Nephron progenitor cell (in vitro differentiated cells): Measurements from ENCODE around the gene EFNA4.

ENCODE experiments used
- DNase-seq: peaks from one replicate; pipeline ENCODE4 v3.0.0; 2021
- H3K27ac Mint-ChIP-seq: 2 replicates; pipeline ENCODE4 v1.8.0; 2021; ENCODE audit warnings: mild to moderate bottlenecking, moderate library complexity, mixed read lengths
- H3K27me3 Mint-ChIP-seq: 2 replicates; pipeline ENCODE4 v1.8.0; 2021; ENCODE audit warnings: mild to moderate bottlenecking, low read depth, mixed read lengths; ENCODE audit not compliant: poor library complexity
- H3K36me3 Mint-ChIP-seq: 2 replicates; pipeline ENCODE4 v1.8.0; 2021; ENCODE audit warnings: low read depth, mixed read lengths
- H3K4me1 Mint-ChIP-seq: 2 replicates; pipeline ENCODE4 v1.8.0; 2021; ENCODE audit warnings: mixed read lengths
- H3K4me3 Mint-ChIP-seq: 2 replicates; pipeline ENCODE4 v1.8.0; 2021; ENCODE audit warnings: mild to moderate bottlenecking, moderate library complexity, mixed read lengths
- H3K9me3 Mint-ChIP-seq: 2 replicates; pipeline ENCODE4 v1.8.0; 2021; ENCODE audit warnings: mild to moderate bottlenecking, moderate library complexity, mixed read lengths
- TF ChIP-seq, protein P1 (sequence below): fragments of 200-600 bp; sonication (generic); IDR thresholded peaks from 2 replicates; pipeline ENCODE4 v1.5.0; 2021; ENCODE audit warnings: antibody characterized with exemption

Gene EFNA4

DNA sequence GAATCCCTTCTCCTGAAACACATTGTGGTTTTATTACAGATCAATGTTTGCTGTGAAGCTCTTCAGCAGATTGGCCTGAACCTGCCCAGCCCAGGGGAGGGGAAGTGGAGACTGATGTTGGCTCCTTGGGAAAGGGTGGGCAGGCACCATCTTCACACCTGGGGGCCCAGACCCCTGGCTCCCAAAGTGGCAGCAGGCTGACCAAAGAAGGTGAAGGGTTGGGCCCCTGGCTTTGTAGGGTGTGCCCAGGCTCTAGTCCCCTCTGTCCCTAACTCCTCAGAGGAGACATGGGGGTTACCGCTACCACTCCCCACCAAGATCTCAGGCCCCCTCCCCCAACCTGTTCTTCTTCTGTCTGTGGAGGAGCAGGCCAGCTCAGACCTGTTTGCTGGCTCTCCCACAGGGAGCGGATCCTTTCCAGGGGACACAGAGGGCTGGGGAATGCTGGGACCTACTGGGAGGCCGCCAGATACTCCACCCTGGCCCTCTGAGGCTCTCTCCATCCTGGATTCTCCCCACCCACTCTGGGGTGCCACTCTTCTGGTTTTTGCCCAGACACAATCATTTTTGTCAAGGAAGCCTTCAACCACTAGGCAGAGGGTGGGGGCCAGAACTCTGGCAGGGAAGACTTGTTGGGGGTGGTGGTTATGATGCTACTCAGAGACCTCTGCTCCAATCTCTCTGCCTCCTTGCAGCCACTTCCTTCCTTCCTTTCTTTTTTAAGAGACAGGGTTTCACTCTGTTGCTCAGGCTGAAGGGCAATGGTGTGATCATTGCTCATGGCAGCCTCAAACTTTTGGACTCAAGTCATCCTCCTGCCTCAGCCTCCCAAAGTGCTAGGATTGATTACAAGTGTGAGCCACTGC lies 10.1 kb downstream of the EFNA4 start:
- Mint-ChIP-seq H3K9me3 (no peaks in the 10 kb centered on the region), H3K27ac (no peak overlapping the region), H3K36me3 (no peaks in the 10 kb centered on the region), H3K4me1 (peaks cover 66% of the 10 kb centered on the region), H3K4me3 (no peak overlapping the region), H3K27me3 (peaks cover 13% of the 10 kb centered on the region)
- TF ChIP-seq, protein P1, sequence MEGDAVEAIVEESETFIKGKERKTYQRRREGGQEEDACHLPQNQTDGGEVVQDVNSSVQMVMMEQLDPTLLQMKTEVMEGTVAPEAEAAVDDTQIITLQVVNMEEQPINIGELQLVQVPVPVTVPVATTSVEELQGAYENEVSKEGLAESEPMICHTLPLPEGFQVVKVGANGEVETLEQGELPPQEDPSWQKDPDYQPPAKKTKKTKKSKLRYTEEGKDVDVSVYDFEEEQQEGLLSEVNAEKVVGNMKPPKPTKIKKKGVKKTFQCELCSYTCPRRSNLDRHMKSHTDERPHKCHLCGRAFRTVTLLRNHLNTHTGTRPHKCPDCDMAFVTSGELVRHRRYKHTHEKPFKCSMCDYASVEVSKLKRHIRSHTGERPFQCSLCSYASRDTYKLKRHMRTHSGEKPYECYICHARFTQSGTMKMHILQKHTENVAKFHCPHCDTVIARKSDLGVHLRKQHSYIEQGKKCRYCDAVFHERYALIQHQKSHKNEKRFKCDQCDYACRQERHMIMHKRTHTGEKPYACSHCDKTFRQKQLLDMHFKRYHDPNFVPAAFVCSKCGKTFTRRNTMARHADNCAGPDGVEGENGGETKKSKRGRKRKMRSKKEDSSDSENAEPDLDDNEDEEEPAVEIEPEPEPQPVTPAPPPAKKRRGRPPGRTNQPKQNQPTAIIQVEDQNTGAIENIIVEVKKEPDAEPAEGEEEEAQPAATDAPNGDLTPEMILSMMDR = no peak
- DNase-seq = no peak

DNA sequence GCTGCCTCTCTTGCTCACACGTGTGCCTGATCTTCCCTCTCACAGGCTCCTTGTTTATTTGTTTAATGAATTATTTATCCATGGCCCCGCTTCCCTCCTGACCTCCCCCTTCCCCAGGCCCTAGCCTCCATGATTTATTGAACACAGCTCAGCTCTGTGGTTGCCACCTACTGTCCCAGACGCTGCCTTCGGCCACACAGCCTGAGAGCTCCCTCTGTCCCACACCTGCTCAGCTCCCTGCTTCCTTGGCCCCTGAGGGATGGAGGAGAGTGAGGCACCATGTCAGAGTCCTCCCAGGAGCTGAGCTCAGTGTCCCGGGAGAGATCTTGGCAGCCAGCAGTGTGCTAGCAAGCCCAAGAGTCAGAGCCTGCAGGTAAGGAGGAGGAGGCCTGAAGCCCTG lies 12.0 kb downstream of the EFNA4 start:
- H3K9me3 Mint-ChIP-seq = no peaks in the 10 kb centered on the region

DNA sequence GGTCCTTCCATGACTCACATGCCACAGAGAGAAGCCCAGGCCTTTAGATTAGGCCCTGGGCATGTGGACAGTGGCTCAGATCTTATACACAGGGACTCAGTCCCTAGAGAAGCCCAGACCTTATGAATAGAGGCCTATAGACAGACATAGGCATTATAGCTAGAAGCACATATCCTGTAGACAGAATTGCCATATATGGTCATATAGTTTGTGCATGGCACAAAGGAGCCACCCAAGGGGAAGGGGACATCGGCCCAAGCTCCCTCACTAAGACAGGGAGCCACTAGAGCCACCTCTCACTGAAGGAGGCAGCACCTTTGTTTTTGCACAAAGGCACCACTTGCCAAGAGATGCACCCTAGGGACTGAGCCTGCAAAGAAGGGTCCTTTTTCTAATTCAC lies 12.8 kb downstream of the EFNA4 start:
- DNase-seq = no peak
- Mint-ChIP-seq H3K27me3 (peaks cover 16% of the 10 kb centered on the region), H3K27ac (no peak overlapping the region), H3K4me3 (no peak overlapping the region), H3K9me3 (no peaks in the 10 kb centered on the region), H3K36me3 (no peaks in the 10 kb centered on the region), H3K4me1 (peaks cover 57% of the 10 kb centered on the region)
- TF ChIP-seq, protein P1 = no peak

More for the DNA sequence above, 12.0 kb downstream of the EFNA4 start:
- Mint-ChIP-seq H3K4me1 (peaks cover 57% of the 10 kb centered on the region), H3K36me3 (no peaks in the 10 kb centered on the region), H3K4me3 (peak overlapping the region; percentile 41), H3K27me3 (peaks cover 12% of the 10 kb centered on the region), H3K27ac (no peak overlapping the region)
- TF ChIP-seq, protein P1 = no peak
- DNase-seq = no peak

DNA sequence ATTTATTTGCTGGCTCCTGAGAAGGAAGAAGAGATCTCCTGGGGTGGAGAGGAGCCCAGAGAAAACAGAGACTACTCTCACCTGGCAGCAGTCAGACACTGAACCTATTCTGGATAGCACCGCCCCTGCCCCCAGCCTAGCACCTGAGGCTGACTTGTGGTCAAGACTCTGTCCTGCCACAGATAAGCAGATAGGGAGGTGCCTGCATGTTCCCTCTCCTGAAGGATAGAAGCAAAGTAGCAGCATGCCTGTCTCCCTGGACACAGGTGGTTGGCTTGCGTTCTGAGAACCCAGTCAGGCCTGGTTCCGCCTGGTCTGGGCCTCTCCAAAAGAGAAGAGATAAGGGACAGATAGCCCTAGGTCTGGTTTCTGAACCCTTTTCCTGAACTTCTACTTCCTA lies 13.8 kb downstream of the EFNA4 start:
- peaks cover 22% of the 10 kb centered on the region for H3K27me3 Mint-ChIP-seq
- peaks cover 55% of the 10 kb centered on the region for H3K4me1 Mint-ChIP-seq
- no peak overlapping the region for H3K27ac Mint-ChIP-seq
- peak overlapping the region; percentile 64 for H3K4me3 Mint-ChIP-seq
- no peaks in the 10 kb centered on the region for H3K36me3 Mint-ChIP-seq
- TF ChIP-seq, protein P1 = no peak
- DNase-seq = no peak
- H3K9me3 Mint-ChIP-seq = no peaks in the 10 kb centered on the region

DNA sequence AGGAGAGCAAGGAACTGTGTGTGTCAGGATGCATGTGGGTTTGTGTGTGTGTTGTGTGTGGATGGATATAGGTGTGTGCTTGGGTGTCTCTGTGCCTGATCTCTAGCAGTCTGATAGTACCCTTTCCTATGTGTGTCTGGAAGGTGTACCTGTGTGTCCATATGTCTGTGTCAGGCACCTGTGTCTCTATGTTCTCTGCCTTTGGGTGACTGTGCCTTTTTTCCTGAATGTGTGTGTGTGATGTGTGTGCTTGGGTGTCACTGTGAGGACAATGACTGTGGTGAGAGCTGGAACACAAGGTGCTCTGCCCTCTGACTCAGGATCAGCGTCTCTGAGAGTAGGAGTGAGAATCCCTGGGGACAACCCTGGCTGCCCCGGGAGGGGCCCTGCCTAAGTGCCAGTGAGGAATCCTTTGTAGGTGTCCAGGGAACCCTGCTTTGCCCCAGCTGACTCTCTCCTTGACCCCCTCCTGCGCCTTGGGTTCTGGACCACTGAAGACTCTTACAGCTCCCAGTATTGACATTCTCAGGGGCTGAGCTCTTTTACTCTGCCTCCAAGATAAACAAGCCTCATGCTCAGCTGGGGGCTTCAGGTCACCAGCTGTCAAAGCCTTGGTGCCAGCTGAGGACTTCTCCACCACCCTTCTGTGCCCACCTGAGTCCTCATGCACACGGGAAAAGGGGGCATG lies 14.4 kb downstream of the EFNA4 start:
- no peak for DNase-seq
- H3K27me3 Mint-ChIP-seq = peaks cover 21% of the 10 kb centered on the region
- H3K9me3 Mint-ChIP-seq = no peaks in the 10 kb centered on the region
- no peaks in the 10 kb centered on the region for H3K36me3 Mint-ChIP-seq
- H3K4me3 Mint-ChIP-seq = peak overlapping the region; percentile 95
- TF ChIP-seq, protein P1 = no peak
- H3K4me1 Mint-ChIP-seq = peaks cover 58% of the 10 kb centered on the region
- H3K27ac Mint-ChIP-seq = no peak overlapping the region
